T-helper 9 cell (primary cell): ENCODE data around the gene CHST5.

Experiments used
- DNase-seq: peaks from one replicate; pipeline ENCODE4 v3.0.0-alpha.2; 2020
- total RNA-seq, 2 donors: gene quantifications; one replicate each; lab custom pipeline; 2026; lab: John Stamatoyannopoulos, UW

The CHST5 gene
- total RNA-seq = 0 to 0.07 reads per million in 2 donors

DNA sequence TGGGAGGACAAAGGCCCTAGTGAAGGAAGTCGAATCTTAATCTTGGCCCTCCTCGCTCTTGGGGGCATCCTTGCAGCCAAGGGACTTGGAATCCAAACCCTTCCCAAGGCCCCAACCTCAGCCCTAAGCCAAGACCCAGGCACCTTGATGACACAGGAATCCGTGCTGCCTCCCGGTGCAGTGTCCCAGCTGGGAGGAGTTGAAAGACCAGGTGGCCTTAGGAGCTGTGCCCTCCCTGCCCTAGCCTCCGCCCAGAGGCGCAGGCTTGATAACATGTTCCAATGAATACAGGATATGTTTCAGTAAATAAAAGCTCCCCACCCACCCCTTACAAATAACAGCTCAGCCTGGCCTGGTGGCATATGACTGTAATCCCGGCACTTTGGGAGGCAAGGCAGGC is at the start of gene CHST5:
CHST5 (minus strand) TSS at position 208 of the 400 bp plus-strand sequence. CDS start 5,724 bp downstream, outside the sequence.
- no peak for DNase-seq

DNA sequence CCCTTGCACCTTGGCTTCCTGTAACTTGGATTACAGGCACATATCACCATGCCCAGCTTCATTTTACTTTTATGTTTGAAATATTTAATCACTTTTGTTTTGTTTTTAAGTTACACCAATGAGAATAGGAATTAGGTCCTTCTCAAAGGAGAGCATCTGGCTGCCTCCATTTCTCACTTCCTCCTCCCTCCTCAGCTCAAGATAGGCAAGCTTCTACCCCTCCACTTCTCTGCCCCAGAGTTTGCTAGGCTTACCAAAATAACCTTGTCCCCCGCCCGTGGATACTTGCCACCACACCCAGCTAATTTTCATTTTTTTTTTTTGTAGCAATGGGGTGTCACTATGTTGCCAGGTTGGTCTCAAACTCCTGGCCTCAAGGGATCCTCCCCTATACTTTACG is 48.2 kb upstream of the CHST5 start:
- DNase-seq = no peak

DNA sequence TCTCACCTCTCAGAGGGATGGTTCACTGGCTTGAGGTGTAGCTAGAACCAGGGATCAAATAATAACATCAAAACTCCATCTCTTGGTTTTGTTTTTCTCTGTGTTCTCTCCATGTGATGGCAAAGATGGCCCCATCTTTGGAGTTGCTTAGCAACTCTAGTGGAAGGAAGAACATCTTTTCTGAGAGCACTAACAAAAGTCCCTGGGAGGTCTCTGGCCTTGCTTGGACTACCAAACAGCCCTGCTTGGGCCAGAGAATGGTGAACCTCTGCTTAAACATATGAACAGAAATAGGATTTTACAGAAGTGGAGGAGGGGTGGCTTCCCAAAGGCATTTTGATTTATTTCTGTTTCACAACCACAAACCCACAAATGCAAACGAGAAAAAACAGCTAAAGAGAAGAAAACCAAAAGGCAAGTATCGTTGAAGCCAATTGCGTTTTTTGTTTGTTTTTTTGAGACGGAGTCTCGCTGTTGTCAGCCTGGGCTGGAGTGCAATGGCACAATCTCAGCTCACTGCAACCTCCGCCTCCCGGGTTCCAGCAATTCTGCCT is 43.5 kb upstream of the CHST5 start:
- no peak for DNase-seq

DNA sequence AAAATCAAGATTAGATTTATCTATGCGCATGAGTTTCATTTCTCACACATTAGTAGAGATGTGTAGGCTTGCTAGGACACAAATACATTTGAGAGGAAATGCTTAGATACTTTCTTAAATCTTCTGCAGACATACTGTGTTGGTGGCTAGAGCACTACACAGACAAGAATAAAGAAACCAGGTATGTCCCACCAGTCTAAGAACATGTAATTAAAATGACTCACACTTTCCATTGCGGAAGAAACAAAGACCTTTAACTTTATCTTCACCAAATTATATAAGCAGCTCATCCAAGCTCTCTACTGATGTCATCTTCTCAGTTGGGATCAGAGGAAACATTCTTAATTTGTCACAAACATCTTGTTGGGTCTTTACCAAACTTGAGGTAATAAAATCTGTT is 42.8 kb upstream of the CHST5 start:
- no peak for DNase-seq

DNA sequence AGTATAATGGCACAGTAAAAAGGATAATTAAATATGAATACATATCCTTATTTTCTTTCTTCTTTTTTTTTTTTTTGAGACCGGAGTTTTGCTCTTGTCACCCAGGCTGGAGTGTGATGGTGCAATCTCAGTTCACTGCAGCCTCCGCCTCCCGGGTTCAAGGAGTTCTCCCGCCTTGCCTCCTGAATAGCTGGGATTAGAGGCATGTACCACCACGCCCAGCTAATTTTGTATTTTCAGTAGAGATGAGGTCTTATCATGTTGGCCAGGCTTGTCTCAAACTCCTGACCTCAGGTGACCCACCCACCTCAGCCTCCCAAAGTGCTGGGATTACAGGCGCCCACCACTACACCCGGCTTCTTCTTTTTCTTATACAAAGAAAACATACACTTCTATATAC is 42.3 kb upstream of the CHST5 start:
- no peak for DNase-seq

DNA sequence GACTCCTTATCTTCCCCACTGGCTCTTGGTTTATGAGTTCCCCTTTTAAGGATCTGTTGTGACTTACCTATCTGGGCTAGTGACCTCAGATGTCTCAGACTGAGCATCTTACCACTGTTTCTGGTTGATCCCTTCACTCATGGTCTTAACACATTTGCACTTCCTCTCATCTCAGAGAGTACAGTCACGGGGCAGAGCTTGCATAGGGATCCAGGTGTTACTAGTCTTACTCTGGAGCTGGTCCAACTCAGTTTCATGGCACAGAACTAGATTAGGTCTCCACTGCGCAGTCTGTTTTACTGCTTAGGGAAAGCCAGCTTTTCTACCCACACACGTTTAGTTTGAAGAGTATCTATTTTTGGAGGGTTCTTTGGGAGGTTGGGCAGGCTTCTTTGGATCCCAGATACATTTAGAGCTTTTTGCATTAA is 40.5 kb upstream of the CHST5 start:
- DNase-seq = no peak

DNA sequence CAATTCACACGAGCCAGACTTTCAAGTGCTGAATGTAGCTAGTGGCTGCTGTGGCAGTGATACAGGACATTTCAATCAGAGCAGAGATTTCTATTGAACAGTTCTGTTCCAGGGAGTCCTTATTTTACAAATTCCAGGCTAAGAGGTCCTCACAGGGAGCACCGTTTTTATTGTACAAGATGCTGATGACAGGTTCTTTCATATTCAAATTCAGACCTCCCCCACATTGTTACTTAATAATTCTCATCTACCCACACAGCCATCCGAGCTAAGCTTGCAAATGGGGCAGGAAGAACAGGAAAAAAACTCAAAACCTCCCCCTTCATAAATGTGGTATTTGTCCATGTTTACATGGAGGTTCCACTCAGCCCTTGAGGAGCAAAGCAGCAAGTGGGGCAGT is 40.0 kb upstream of the CHST5 start:
- no peak for DNase-seq

DNA sequence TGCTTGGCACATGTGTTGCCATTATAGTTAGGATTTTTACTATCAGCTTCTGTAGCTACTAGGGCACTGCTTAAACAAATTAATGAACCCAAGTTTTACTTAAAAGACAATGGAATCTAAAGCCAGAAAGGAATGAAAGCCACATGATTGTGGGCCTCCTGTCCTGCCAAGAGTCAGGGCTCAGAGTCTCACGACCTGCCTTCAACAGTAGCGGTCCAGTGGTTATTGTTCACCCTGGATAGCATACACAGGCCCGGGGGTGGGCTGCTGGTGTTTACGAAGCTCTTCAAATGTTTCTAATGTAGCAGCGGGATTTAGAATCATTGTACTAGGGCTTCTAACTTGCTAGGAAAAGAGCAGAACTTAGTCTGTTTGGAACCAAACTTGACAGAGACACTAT is 38.0 kb upstream of the CHST5 start:
- no peak for DNase-seq

DNA sequence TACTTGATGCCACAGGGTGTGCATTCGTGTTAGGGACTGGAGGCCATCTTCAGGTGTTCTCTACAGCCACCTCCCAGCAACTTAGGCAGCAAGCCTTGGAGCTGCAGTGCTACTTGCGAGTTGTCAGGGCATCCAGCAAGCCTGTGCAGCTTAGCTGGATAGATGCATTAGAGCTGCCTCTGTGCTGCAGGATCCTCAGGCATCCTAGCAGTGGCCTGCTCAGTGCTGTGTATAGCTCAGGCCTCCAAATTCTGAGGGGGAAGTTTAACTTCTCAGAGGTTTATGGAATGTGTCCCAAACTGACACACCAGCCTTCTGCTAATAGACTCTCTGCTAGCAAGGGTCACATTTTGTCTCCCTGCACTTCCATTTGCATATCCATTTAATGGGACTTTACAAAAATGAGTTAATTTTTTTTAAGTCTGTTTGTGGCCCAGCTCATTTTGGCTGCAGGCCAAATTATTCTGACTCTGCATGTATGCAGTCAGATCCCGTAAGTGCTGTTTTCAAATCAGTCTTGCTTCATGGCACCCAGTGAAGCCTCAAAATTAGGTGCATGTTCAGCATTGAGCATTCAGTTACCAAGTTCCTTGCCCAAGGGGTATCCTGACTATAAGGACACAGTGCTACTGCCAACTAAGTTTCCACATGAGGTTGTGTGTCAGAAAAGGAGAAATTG is 37.1 kb upstream of the CHST5 start:
- no peak for DNase-seq

DNA sequence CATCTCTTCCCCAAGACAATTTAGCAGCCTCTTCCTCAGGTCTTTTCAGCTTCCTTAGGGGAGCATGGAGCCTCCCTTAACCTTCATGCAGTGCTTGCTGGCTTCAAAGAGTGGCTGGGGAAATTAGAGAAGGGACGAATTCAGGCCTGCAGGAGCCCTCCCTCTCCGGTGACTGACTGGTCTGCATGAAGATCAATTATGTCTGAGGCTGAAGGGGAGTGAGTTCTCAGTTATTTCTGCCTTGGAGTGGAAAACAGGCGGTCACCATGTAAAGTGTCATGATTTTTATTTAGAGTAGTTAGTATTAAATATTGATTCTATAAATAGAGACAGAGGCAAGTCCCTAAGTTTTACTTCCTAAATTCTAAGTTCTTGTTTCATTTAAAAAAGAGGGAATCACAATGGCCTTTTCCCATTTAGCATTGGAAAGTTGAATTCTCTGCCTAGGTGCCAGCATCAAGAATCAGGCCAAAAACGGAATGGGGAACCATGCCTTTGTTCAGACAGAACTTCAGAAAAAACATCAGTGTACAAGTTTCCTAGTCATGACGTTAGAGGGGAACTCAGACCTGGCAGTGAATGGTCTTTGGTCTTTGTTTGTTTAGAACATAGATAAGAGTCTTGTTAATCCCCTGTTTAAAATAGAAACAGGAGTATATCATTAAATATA is 34.6 kb upstream of the CHST5 start:
- no peak for DNase-seq

DNA sequence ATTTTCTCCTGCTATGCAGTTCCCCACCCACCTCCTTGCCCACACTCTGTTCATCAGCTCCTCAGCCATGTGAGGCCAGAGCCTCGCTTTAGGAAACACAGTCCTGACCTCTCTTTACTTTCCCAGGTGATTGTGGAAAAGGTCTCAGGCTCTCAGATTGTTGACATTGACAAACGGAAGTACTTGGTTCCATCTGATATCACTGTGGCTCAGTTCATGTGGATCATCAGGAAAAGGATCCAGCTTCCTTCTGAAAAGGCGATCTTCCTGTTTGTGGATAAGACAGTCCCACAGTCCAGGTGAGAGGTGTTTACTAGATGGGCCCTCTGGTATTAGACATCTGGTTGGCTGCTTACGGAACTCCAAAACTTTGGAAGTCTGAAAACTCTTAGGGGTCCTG is 32.0 kb upstream of the CHST5 start:
- DNase-seq = no peak

DNA sequence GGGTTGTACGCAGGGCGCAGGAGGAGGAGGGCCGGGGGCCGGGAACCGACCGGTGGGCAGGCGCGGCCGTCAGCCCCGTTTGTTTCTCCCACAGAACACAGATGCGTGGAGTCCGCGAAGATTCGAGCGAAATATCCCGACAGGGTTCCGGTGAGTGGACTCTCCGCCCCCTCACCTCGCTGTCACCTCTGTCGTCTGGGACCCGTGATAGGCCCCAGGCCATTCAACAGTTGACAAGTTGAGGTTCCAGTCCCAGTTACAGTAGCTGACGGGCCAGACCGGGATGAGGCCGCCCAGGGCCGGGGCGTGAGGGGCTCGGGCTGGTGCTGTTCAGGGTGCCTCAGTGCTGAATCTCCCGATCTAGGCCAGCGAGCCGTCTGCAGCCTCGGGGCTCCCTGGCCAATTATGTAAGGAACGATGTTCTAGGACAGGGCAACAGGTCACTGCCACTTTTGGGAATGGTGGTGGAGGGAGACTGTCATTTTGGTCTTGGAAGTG is 30.9 kb upstream of the CHST5 start:
- peak; percentile 11 for DNase-seq

DNA sequence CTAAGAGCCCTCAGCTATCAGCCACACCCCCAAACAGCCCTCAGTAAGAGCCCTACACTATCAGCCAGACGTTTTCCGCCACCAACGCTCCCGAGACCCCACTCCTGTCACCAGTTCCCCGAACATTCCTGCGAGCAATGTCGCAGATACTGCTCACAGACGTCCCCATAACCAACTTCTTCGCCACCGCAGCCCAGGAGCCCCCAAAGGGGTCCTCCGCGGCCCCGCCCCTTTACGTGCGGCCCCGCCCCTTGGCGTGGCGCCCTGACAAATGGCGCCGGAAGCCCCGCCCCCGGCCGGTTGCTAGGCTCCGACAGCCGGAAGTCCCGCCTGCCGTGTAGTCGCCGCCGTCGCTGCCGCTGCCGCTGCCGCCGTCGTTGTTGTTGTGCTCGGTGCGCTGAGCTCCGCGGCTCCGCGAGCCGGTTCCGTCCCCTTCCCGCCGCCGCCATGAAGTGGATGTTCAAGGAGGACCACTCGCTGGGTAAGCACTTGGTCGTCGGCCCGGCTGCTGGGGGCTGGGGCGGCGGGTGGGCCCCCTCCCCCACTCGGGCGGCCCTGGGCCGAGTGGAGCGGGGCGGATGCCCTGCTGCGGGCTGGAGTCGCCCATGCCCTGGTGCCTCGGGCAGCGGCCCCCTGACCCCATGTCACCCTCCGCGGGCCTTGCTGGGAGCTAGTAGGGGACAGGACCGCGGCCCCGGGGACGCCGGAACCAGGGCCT is 30.3 kb upstream of the CHST5 start, which contains the start of gene GABARAPL2:
GABARAPL2 (plus strand) TSS at position 340 of the 718 bp plus-strand sequence; CDS start at position 448, 108 bp downstream.
- peak; percentile 94 for DNase-seq

DNA sequence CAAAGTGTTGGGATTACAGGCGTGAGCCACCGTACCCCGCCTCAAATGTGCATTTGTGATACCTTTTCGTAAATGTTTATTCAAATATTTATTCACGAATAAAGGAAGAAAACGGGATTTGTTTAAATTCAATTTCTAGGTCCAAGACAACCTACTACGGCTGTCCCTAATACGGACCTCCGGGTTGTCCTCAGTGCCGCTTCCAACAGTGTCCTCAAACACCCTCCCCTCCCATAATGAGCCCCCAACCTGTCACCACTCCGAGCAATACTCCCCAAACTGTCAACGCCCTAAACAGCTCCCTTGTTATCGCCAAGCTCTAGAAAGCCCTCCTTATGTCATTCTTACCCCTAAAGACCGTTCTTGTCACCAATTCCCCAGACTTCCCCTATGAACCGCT is 29.7 kb upstream of the CHST5 start:
- DNase-seq = no peak

DNA sequence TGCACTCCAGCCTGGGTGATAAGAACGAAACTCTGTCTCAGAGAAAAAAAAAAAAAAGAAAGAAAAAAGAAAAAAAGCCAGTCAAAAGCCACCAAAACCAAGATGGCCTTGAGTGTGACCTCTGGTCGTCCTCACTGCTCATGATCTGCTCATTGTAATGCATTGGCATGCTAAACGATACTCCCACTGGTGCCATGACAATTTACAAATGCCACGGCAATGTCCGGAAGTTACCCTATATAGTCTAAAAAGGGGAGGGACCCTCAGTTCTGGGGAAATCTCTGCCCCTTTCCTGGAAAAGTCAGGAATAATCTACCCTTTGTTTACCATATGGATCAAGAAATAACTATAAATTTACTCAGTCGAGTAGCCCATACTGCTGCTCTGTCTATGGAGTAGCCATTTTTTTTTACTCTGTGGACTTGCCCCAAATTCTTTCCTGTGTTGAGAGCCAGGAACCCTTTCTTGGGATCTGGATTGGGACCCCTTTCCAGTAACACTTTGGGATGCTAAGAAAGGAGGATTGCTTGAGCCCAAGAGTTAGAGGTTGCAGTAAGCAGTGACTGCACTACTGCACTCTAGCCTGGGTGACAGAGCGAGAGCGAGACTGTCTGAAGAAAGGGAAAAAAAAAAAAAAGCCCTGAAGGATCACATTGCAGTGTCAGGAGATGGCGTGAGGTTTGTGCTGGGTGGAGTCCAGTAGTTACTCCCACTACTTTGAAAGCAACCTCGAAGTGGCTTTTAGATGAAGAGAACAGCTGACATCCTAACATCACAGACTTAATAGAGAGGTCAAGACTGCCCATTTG is 23.9 kb upstream of the CHST5 start:
- no peak for DNase-seq

DNA sequence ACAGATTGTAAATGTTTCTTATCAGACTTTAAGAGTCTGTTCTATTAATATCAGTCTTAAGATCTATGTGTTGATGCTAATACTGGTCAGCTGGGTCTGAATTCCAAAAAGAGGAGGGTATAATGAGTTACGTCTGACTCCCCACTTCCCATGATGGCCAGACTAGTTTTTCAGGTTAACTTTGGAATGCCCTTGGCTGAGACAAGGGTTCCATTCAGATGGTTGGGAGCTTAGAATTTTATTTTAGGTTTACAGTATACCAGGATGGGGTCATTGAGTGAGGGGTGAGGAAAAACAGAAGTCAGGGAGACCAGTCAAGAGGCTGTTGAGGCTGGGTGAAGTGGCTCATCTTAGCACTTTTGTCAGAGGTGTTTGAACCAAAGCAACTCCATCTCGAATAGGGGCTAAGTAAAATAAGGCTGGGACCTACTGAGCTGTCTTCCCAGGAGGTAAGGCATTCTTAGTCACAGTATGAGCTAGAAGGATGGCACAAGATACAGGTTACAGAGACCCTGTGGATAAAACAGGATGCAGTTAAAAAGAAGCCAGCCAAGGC is 23.0 kb upstream of the CHST5 start:
- no peak for DNase-seq

DNA sequence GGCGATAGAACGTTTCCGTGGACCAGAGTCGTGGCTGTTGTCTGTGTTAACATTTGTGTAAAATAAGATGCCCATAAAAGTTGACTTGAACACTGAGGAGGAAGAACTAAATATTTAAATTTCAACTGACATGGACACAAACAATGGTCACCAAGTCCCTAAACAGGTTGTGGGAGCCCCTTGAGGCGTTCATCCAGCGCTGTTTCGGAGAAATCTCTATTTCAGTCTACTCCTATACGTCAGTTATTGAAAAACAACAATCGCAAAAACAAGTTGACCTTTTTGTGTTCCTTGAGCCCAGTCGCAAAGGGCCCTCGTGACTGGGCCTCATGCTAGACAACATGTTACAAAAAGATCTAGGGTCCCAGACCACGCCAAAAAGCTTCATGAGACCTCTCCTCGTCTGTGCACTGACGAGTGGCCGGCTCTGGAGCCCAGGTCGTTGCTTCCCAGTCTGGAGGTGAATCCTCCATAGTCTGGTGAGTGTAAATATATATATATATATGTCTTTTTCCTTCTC is 20.6 kb upstream of the CHST5 start:
- DNase-seq = no peak

DNA sequence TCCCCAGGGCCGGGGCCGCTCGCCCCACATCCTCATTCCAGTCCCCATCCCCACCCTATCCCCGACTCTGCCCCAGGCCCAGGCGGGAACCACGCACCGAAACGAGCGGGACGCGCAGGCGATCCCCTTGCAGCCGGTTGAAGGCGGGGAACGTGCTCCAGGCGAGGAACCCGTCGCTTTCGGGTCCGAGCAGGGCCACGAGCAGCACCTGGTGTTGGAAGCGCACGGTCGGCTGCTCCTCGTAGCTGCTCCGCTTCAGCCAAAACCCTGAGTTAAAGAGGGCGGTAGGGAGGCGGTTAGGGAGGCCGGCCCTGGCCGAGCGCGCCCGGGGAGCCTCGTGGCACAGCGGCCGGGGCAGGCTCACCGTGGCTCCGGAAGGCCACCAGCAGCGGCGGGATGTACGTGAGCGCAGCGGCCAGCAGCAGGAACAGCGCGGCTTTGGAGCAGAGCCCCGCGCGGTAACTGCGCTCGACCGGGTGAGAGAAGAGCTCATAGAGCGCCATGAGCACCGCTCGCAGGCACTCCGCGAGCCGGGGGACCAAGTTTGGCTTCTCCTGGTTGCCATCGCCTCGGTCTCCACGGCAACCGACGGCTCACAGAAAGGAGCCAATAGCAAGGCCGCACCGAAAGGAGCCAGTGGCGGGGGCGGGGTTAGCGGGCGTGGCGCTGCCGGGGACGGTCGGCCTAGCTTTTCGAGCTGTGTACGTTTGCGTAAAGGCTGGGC is 20.0 kb upstream of the CHST5 start, which contains the start of gene TMEM231:
TMEM231 (minus strand) TSS at position 546 of the 724 bp plus-strand sequence; CDS start at position 503, 43 bp downstream.
- peak; percentile 96 for DNase-seq

DNA sequence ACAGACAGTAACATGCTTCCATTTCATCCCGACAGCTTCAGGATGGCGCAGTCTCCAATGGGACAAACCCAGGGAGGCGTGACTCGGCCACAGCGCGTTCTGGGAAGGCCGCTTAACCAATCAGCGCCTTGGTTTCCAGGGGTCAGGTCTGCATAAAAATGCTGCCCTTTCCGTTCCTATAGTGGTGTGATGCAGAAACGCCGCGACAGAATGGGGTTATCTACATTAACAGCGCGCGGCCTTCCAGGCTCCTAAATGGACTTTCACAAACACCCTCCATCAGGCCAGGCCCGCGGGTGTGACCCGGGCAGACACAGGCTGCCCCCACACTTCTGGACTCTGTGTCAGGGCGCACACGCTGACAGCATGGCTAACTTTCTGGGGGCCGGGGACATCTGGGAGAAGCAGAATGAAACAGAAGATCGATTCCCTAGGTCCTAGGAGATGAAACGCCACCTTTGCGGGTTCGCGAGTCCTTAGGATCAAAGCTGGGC is 19.4 kb upstream of the CHST5 start:
- no peak for DNase-seq

DNA sequence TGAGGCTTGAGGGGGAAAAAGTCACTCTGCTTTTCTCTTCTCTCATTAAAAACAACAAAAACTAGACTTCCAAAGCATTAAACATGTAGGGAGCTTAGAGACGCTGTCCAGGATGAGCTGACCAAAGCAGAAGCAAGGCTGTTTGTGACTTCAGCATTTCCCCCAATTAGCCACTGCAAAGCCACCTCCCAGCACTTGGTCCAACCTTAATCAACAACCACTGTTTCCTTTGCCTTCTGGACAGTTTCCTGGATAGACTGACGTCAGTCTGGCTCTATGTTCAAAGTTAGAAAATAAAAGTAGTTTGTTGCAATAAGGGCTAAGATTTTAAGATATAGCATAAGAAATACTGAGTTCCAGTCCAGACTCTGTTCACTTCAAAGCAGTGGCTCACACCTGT is 17.0 kb upstream of the CHST5 start:
- DNase-seq = no peak

DNA sequence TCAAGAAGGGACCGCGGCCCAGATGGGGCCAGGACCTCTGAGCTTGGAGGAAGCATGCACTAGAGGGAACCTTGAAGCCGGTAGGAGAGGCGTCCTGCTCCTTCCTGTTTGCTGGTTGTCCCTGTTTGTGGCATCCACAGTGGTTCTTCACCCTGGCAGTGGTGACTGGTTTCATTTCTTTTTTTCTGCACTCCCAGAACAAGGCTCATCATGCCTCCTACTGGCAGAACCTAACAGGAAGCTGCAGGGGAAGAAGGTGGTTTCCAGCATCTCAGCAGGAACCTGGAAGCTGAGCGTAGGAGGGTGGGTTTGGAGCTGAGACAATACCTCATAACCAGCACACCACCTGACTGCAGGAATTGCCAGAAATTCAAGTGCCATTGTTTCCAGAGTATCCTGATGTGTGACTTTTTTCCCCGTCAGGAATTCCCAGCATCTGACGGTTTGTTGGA is 14.3 kb upstream of the CHST5 start:
- no peak for DNase-seq
